Activated T-helper 1 cell treated with anti-CD3 and anti-CD28 coated beads, Interleukin-12 subunit alpha, Interleukin-12 subunit beta, Interleukin-2, Interleukin-4 antibody, amounts not matched to agents 30 ng/mL and 10 ng/mL and 1 ng/mL, durations not matched to agents 14 hours and 24 hours and 36 hours (primary cell): ENCODE measurements around the gene IPO7. TPM values are rescaled to one million over a fixed set of nuclear protein-coding genes. Genes with fewer than 3 reads are reported as not detected.
"Not testable (repeated sequence)": the region's sequence is repeated elsewhere in the genome, so short reads cannot be mapped to it uniquely, and the experiment has no call there.

ENCODE experiments used
- DNase-seq: peaks from one replicate; pipeline ENCODE4 v3.0.0; 2021; ENCODE audit warnings: low spot score
- H3K27ac Mint-ChIP-seq: one replicate; pipeline ENCODE4 v1.8.0; 2021; ENCODE audit warnings: mild to moderate bottlenecking, mixed read lengths
- H3K27me3 Mint-ChIP-seq: one replicate; pipeline ENCODE4 v1.8.0; 2022; ENCODE audit warnings: mild to moderate bottlenecking, moderate library complexity, mixed read lengths; ENCODE audit not compliant: insufficient read depth
- H3K36me3 Mint-ChIP-seq: one replicate; pipeline ENCODE4 v1.8.0; 2021; ENCODE audit warnings: low read depth, mixed read lengths
- H3K4me1 Mint-ChIP-seq: one replicate; pipeline ENCODE4 v1.8.0; 2021; ENCODE audit warnings: low read depth, mixed read lengths
- H3K4me3 Mint-ChIP-seq: one replicate; pipeline ENCODE4 v1.8.0; 2021; ENCODE audit warnings: mild to moderate bottlenecking, moderate library complexity, mixed read lengths
- H3K9me3 Mint-ChIP-seq: one replicate; pipeline ENCODE4 v1.8.0; 2021; ENCODE audit warnings: mixed read lengths
- intact Hi-C: fragments of 100-400 bp; cut with micrococcal nuclease; formaldehyde crosslinking; loops from one replicate; pipeline ENCODE4 v1.15.1; 2024
- total RNA-seq: library from RNA; stranded (reverse); gene quantifications from 2 replicates; pipeline ENCODE4 v1.2.3, GENCODE V29; 2022

The IPO7 gene
- total RNA-seq = 136 and 153 TPM in 2 replicates

- Mint-ChIP-seq H3K9me3 (no peaks in the 10 kb centered on the region), H3K4me3 (peak within 1 kb of the TSS; percentile 96), H3K27me3 (no peaks in the 10 kb centered on the region), H3K36me3 (peaks cover 12% of the 10 kb centered on the region), H3K27ac (peak within 1 kb of the TSS; percentile 95), H3K4me1 (peaks cover 36% of the 10 kb centered on the region)
- peak; percentile 87 for DNase-seq
- intact Hi-C loops = loop anchor here (1.0 to 5.0 kb wide), 10 partner anchors 20 to 702 kb away; partner anchors contain the start of genes AKIP1, NRIP3, RPL27A and TMEM41B
Observed at GRCh38 chr11:9384535-9385326, at the start of gene IPO7. IPO7 (plus strand) TSS chr11:9384652; CDS start chr11:9384764, 112 bp downstream.

- no peak for DNase-seq
- peaks cover 4% of the 10 kb centered on the region for H3K27me3 Mint-ChIP-seq
- peaks cover 10% of the 10 kb centered on the region for H3K4me1 Mint-ChIP-seq
- no peaks in the 10 kb centered on the region for H3K36me3 Mint-ChIP-seq
- H3K9me3 Mint-ChIP-seq = no peaks in the 10 kb centered on the region
- intact Hi-C loops = no loop called here
- H3K4me3 Mint-ChIP-seq = no peak overlapping the region
- H3K27ac Mint-ChIP-seq = no peak overlapping the region
Observed at GRCh38 chr11:9341638-9342178, 42.7 kb upstream of the IPO7 start.

GRCh38 chr11:9344061-9344680 lies 40.3 kb upstream of the IPO7 start:
- H3K4me3 Mint-ChIP-seq = no peak overlapping the region
- H3K9me3 Mint-ChIP-seq = no peaks in the 10 kb centered on the region
- no peak overlapping the region for H3K27ac Mint-ChIP-seq
- H3K36me3 Mint-ChIP-seq = no peaks in the 10 kb centered on the region
- H3K4me1 Mint-ChIP-seq = peaks cover 25% of the 10 kb centered on the region
- H3K27me3 Mint-ChIP-seq = peaks cover 11% of the 10 kb centered on the region
- no peak for DNase-seq
- intact Hi-C loops = loop anchor here (2.0 kb wide), 1 partner anchor 29 kb away; the partner anchor contains the start of gene TMEM41B

- H3K27me3 Mint-ChIP-seq = peaks cover 13% of the 10 kb centered on the region
- DNase-seq = peak; percentile 2
- peaks cover 25% of the 10 kb centered on the region for H3K4me1 Mint-ChIP-seq
- H3K27ac Mint-ChIP-seq = peak overlapping the region; percentile 14
- intact Hi-C loops = no loop called here
- no peaks in the 10 kb centered on the region for H3K9me3 Mint-ChIP-seq
- H3K4me3 Mint-ChIP-seq = no peak overlapping the region
- H3K36me3 Mint-ChIP-seq = no peaks in the 10 kb centered on the region
Observed at GRCh38 chr11:9347100-9347499, 37.4 kb upstream of the IPO7 start.

- peaks cover 13% of the 10 kb centered on the region for H3K27me3 Mint-ChIP-seq
- H3K27ac Mint-ChIP-seq, H3K36me3 Mint-ChIP-seq, H3K4me3 Mint-ChIP-seq, H3K9me3 Mint-ChIP-seq, intact Hi-C loops, DNase-seq: not testable (repeated sequence)
- H3K4me1 Mint-ChIP-seq = peaks cover 25% of the 10 kb centered on the region
Observed at GRCh38 chr11:9347779-9348178, 36.7 kb upstream of the IPO7 start.

- Mint-ChIP-seq H3K27ac (no peak overlapping the region), H3K9me3 (no peaks in the 10 kb centered on the region), H3K27me3 (peaks cover 14% of the 10 kb centered on the region), H3K36me3 (no peaks in the 10 kb centered on the region), H3K4me1 (peaks cover 15% of the 10 kb centered on the region), H3K4me3 (no peak overlapping the region)
- no peak for DNase-seq
- intact Hi-C loops = no loop called here
Observed at GRCh38 chr11:9351321-9351881, 33.1 kb upstream of the IPO7 start.

GRCh38 chr11:9357041-9357440 lies 27.4 kb upstream of the IPO7 start:
- intact Hi-C loops = no loop called here

GRCh38 chr11:9360862-9361622 lies 23.4 kb upstream of the IPO7 start:
- not testable (repeated sequence) for DNase-seq, H3K36me3 Mint-ChIP-seq, H3K4me3 Mint-ChIP-seq, H3K9me3 Mint-ChIP-seq, H3K27ac Mint-ChIP-seq
- H3K27me3 Mint-ChIP-seq = peaks cover 11% of the 10 kb centered on the region
- peaks cover 28% of the 10 kb centered on the region for H3K4me1 Mint-ChIP-seq
- intact Hi-C loops = loop anchor here (5.0 kb wide), 3 partner anchors 359 to 1181 kb away; partner anchors contain the start of genes NRIP3 and RNF141

More at GRCh38 chr11:9357041-9357440, 27.4 kb upstream of the IPO7 start:
- Mint-ChIP-seq H3K4me3 (no peak overlapping the region), H3K4me1 (peaks cover 6% of the 10 kb centered on the region), H3K9me3 (no peaks in the 10 kb centered on the region), H3K27ac (no peak overlapping the region), H3K36me3 (no peaks in the 10 kb centered on the region), H3K27me3 (peaks cover 8% of the 10 kb centered on the region)
- no peak for DNase-seq

GRCh38 chr11:9362393-9362863 lies 22.0 kb upstream of the IPO7 start:
- peaks cover 28% of the 10 kb centered on the region for H3K4me1 Mint-ChIP-seq
- no peaks in the 10 kb centered on the region for H3K9me3 Mint-ChIP-seq
- H3K27me3 Mint-ChIP-seq = peaks cover 8% of the 10 kb centered on the region
- DNase-seq = no peak
- intact Hi-C loops = loop anchor here (5.0 kb wide), 3 partner anchors 360 to 1180 kb away; partner anchors contain the start of genes NRIP3 and RNF141
- H3K4me3 Mint-ChIP-seq = no peak overlapping the region
- H3K27ac Mint-ChIP-seq = no peak overlapping the region
- no peaks in the 10 kb centered on the region for H3K36me3 Mint-ChIP-seq

GRCh38 chr11:9363954-9364912 lies 20.2 kb upstream of the IPO7 start:
- Mint-ChIP-seq H3K4me1 (peaks cover 28% of the 10 kb centered on the region), H3K4me3 (peak overlapping the region; percentile 82), H3K27me3 (peaks cover 5% of the 10 kb centered on the region), H3K36me3 (no peaks in the 10 kb centered on the region), H3K27ac (peak overlapping the region; percentile 90), H3K9me3 (no peaks in the 10 kb centered on the region)
- peak; percentile 76 for DNase-seq
- intact Hi-C loops = loop anchor here (1.0 to 5.0 kb wide), 8 partner anchors 20 to 1178 kb away; partner anchors contain the start of genes IPO7, NRIP3, RNF141 and TMEM41B

GRCh38 chr11:9367551-9367950 lies 16.9 kb upstream of the IPO7 start:
- H3K27ac Mint-ChIP-seq = no peak overlapping the region
- DNase-seq = no peak
- peaks cover 18% of the 10 kb centered on the region for H3K4me1 Mint-ChIP-seq
- H3K4me3 Mint-ChIP-seq = no peak overlapping the region
- intact Hi-C loops = no loop called here
- H3K27me3 Mint-ChIP-seq = peaks cover 12% of the 10 kb centered on the region
- H3K9me3 Mint-ChIP-seq = no peaks in the 10 kb centered on the region
- no peaks in the 10 kb centered on the region for H3K36me3 Mint-ChIP-seq
